OCI-LY3 (cell line): ENCODE data around the gene RPGRIP1L.

ENCODE experiments used
- EZH2phosphoT487 ChIP-seq: fragments of 200-600 bp; shearing (Covaris generic); IDR thresholded peaks from 2 replicates; pipeline ENCODE4 v1.6.1; 2018; ENCODE audit warnings: antibody characterized with exemption, mixed run types, low read depth
- TF ChIP-seq, protein P1 (sequence below): fragments of 200-600, 300-600 bp; sonication (generic); IDR thresholded peaks from 2 replicates; pipeline ENCODE4 v1.5.1; 2014; ENCODE audit warnings: antibody characterized with exemption, low read length, low read depth

GRCh38 chr16:53558710-53559109, 144.9 kb downstream of the RPGRIP1L start:
- TF ChIP-seq, protein P1, sequence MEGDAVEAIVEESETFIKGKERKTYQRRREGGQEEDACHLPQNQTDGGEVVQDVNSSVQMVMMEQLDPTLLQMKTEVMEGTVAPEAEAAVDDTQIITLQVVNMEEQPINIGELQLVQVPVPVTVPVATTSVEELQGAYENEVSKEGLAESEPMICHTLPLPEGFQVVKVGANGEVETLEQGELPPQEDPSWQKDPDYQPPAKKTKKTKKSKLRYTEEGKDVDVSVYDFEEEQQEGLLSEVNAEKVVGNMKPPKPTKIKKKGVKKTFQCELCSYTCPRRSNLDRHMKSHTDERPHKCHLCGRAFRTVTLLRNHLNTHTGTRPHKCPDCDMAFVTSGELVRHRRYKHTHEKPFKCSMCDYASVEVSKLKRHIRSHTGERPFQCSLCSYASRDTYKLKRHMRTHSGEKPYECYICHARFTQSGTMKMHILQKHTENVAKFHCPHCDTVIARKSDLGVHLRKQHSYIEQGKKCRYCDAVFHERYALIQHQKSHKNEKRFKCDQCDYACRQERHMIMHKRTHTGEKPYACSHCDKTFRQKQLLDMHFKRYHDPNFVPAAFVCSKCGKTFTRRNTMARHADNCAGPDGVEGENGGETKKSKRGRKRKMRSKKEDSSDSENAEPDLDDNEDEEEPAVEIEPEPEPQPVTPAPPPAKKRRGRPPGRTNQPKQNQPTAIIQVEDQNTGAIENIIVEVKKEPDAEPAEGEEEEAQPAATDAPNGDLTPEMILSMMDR = no peak
- no peak for TF ChIP-seq EZH2phosphoT487
